Coronary artery (tissue), 2 donors: Measurements from ENCODE around the gene THAP4.

Experiments
- DNase-seq: peaks from one replicate; pipeline ENCODE4 v3.0.0-alpha.2; 2017; ENCODE audit warnings: low spot score
- H3K27ac ChIP-seq, 2 donors: fragments of 200-600 bp; sonication (generic); one replicate each; pipeline ENCODE4 v1.5.1; 2016 to 2019
- H3K4me3 ChIP-seq: fragments of 200-600 bp; sonication (generic); 2 replicates; pipeline ENCODE4 v1.5.1; 2016; ENCODE audit warnings: mild to moderate bottlenecking, moderate library complexity
- TF ChIP-seq, protein P1 (sequence below): fragments of 200-600 bp; sonication (generic); IDR thresholded peaks from one replicate; pipeline ENCODE4 v1.5.1; 2019; ENCODE audit warnings: antibody characterized with exemption

The THAP4 gene

DNA sequence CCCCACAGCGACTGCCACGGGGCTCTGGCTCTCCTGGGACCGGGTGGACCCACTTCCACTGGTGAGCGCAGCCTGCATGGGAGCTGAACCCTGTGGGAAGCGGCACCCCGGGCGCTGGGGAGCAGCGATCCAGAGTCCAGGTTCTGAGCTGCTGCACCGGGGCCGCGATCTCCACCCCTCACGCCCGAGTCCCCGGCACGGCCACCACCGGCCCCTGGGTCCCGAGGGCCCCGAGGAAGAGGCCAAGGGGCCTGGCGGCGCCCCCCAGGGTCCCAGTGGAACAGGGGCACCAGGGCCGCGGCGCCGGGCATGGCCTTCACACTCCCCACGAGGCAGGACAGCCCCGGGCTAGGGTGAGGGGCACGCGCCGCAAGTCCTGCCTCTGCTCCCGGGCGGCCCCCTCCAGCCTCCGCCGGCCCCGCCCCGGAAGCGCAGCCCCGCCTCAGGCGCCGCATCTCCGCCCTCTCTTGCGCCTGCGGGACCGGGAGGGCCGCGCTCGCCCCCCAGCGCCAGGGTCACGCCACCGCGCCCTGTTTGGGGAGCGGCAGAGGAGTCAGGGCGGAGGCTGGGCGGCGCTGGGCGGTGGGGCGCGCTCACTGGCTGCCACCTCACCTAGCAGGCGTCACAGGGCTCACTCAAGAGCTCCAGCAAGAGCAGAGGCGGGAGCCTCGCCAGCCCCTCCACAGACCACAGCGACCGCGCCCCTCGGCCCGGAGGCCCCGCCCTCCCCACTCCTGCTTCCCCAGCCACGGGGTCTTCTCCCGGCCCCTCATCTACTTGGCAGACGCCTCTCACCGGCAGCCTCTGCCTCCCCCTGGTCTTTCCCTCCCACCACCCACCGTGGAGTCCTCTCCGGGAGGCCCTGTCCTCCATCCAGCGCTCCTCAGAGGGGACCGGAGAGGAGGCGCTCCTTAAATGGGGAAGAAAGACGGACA is 26.8 kb downstream of the THAP4 start:
- TF ChIP-seq, protein P1, sequence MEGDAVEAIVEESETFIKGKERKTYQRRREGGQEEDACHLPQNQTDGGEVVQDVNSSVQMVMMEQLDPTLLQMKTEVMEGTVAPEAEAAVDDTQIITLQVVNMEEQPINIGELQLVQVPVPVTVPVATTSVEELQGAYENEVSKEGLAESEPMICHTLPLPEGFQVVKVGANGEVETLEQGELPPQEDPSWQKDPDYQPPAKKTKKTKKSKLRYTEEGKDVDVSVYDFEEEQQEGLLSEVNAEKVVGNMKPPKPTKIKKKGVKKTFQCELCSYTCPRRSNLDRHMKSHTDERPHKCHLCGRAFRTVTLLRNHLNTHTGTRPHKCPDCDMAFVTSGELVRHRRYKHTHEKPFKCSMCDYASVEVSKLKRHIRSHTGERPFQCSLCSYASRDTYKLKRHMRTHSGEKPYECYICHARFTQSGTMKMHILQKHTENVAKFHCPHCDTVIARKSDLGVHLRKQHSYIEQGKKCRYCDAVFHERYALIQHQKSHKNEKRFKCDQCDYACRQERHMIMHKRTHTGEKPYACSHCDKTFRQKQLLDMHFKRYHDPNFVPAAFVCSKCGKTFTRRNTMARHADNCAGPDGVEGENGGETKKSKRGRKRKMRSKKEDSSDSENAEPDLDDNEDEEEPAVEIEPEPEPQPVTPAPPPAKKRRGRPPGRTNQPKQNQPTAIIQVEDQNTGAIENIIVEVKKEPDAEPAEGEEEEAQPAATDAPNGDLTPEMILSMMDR, result peak; percentile 28
- Histone ChIP-seq H3K4me3 (peak overlapping the region; percentile 81), H3K27ac (peak overlapping the region; percentile 77 to 89)
- peak; percentile 90 for DNase-seq

DNA sequence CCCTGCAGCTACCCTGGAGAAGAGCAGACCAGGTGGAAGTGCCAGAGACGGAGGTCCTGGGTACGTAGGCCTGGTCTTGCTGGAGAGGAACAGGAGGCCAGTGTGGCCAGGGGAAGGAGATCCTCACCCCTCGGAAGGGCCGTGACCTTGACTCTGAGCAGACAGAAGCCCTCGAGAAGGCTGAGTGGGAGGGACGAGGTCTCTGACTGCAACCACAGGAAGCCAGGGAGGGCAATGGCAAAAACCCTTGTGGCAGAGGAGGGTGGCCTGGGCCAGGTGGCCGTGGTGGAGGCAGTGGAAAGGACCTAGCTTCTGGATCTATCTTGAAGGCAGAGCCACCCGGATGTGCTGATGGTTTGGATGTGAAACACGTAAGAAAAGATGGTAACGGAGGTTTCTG is 28.1 kb downstream of the THAP4 start:
- no peak for DNase-seq
- Histone ChIP-seq H3K4me3 (no peak overlapping the region), H3K27ac (no peak overlapping the region)
- TF ChIP-seq, protein P1, result no peak

DNA sequence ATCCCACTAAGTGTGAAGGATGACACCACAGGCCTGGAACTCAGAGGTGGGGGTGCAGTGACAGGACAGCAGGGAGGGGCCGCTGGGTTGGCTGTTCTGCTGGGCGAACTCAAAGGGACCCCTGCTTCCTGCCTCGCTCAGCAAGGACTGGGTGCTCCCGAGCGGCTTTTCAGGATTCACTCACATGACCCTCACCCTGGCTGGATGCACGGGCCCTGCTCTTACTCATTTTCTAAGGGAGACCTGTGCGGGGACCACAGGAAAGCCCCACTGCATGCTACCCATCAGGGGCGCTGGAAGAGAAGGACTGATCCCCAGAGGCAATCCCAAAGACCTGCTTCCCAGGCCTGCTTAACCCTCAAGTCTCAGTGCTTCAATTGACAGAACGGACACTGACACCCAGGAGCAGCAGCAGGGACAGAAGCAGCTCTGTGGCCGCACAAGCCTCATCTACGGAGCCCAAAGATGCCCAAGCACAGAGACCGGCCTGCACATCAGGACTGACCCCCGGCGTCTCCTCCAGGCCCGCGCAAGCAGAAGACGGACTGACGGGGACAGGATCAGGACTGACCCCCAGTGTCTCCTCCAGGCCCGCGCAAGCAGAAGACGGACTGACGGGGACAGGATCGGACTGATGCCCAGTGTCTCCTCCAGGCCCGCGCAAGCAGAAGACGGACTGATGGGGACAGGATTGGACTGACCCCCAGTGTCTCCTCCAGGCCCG is 29.6 kb downstream of the THAP4 start:
- Histone ChIP-seq H3K27ac (no peak overlapping the region), H3K4me3 (no peak overlapping the region)
- no peak for DNase-seq
- TF ChIP-seq, protein P1, result no peak

DNA sequence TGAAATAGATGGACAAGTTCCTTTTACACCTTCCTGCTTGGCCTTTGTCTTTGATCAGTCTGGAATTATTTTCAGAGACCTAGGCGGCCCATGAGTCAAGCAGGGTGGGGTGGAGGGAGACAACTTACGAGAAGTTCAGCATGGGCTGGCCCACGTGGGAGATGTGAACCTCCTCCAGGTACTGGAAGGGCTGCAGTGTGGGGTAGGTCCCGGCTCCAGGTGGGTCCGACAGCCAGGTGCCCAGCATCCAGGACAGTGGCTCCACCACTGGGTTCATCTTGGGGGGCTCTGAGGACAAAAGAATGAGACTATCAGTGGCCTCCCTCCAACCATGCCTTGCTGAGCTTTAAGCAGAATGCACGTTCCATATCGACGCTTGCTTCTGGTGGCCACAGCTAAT is 30.8 kb downstream of the THAP4 start:
- H3K27ac ChIP-seq, result no peak overlapping the region
- H3K4me3 ChIP-seq, result no peak overlapping the region
- DNase-seq, result no peak
- TF ChIP-seq, protein P1, result no peak

DNA sequence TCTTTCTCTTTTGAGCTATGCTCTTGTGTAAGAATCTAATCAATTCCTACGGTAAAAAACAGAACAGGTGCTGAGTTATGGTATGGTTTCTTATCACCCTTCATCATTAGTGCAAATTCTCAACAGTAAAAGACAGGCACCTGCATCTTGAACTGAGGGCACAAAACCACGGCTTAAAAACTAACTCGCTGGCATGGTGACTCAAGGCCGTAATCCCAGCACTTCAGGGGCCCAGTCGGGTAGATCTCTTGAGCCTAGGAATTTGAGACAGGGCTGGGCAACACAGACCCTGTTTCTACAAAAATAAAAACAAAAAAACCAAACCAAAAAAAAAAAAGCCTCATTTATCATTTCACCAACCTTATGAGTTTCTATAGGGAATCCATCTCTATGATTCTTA is 33.3 kb downstream of the THAP4 start:
- Histone ChIP-seq H3K27ac (no peak overlapping the region), H3K4me3 (no peak overlapping the region)
- TF ChIP-seq, protein P1, result no peak
- DNase-seq, result no peak

DNA sequence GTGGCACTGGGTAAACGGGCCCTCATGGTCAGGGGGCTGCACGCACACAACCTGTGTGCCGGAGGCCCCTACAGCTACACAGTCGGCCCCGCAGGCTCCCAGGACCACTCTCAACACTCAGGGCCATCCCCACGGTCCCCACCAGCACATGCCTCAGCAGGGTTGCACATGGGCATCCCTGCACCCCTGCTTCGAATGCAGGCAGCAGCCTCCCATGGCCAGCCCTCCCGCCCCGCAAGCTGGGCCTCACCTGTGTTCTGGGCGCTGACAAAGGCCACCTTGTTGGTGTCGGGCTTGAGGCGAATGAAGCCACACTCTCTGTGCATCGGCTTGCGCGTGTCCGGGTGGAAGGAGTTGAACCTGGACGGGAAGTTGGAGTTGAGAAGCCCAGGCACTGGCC is 34.2 kb downstream of the THAP4 start:
- Histone ChIP-seq H3K4me3 (no peak overlapping the region), H3K27ac (no peak overlapping the region)
- TF ChIP-seq, protein P1, result no peak
- DNase-seq, result no peak
